ENCODE results near the gene GSTM4.
A peak's percentile ranks its signal among the peaks of the same experiment; 100 is the strongest.

The GSTM4 gene

GRCh38 chr1:109664671-109665070 lies 8.8 kb downstream of the GSTM4 start:
- Histone ChIP-seq H3K4me2 (ENCODE audit: low read length) (no peak overlapping the region), H4K20me1 (ENCODE audit: insufficient read depth, low read length) (no peaks in the 10 kb centered on the region), H3K27ac (ENCODE audit: low read depth, low read length, poor library complexity, severe bottlenecking) (no peak overlapping the region), H3K27me3 (ENCODE audit: insufficient read depth, low read length) (no peaks in the 10 kb centered on the region; the same call in 1 of the 2 replicates), H3K9ac (ENCODE audit: low read length) (no peak overlapping the region), H3K36me3 (ENCODE audit: insufficient read depth, low read length) (no peaks in the 10 kb centered on the region), H2AFZ (ENCODE audit: low read length) (no peak overlapping the region), H3K9me3 (ENCODE audit: low read length) (no peaks in the 10 kb centered on the region), H3K9me2 (ENCODE audit: low read depth, low read length) (no peaks in the 10 kb centered on the region), H3K4me1 (ENCODE audit: insufficient read depth, low read length, severe bottlenecking) (peaks cover 9% of the 10 kb centered on the region), H3K4me3 (ENCODE audit: low read depth, low read length, poor library complexity, severe bottlenecking) (no peak overlapping the region), H3F3A (ENCODE audit: insufficient read depth, low read length) (no peaks in the 10 kb centered on the region), H3K79me2 (ENCODE audit: insufficient read depth, low read length) (no peaks in the 10 kb centered on the region)
- TF ChIP-seq EZH2 (IDR thresholded peaks at IDR 0.05; ENCODE audit: borderline replicate concordance, low read length) (no peak), CTCF (IDR thresholded peaks at IDR 0.05; ENCODE audit: low read length) (no peak)

GRCh38 chr1:109667452-109668122 lies 11.7 kb downstream of the GSTM4 start, which contains the start of gene GSTM2:
Gene GSTM2 (plus strand): TSS chr1:109668057. CDS start chr1:109668116, 59 bp downstream.
- no peaks in the 10 kb centered on the region for H3K36me3 ChIP-seq (ENCODE audit: insufficient read depth, low read length)
- no peak within 1 kb of the TSS for H2AFZ ChIP-seq (ENCODE audit: low read length)
- H3K4me1 ChIP-seq (ENCODE audit: insufficient read depth, low read length, severe bottlenecking): peaks cover 9% of the 10 kb centered on the region
- H4K20me1 ChIP-seq (ENCODE audit: insufficient read depth, low read length): no peaks in the 10 kb centered on the region
- no peaks in the 10 kb centered on the region for H3K9me3 ChIP-seq (ENCODE audit: low read length)
- H3K27me3 ChIP-seq (ENCODE audit: insufficient read depth, low read length): no peaks in the 10 kb centered on the region
- TF ChIP-seq CTCF (IDR thresholded peaks at IDR 0.05; ENCODE audit: low read length): no peak
- no peak for TF ChIP-seq EZH2 (IDR thresholded peaks at IDR 0.05; ENCODE audit: borderline replicate concordance, low read length)
- no peaks in the 10 kb centered on the region for H3F3A ChIP-seq (ENCODE audit: insufficient read depth, low read length)
- no peak within 1 kb of the TSS for H3K27ac ChIP-seq (ENCODE audit: low read depth, low read length, poor library complexity, severe bottlenecking)
- no peak within 1 kb of the TSS; the same call in 1 of the 2 replicates for H3K9ac ChIP-seq (ENCODE audit: low read length)
- H3K79me2 ChIP-seq (ENCODE audit: insufficient read depth, low read length): no peaks in the 10 kb centered on the region
- peak within 1 kb of the TSS; percentile 41 for H3K4me3 ChIP-seq (ENCODE audit: low read depth, low read length, poor library complexity, severe bottlenecking)
- H3K9me2 ChIP-seq (ENCODE audit: low read depth, low read length): no peaks in the 10 kb centered on the region
- peak within 1 kb of the TSS; percentile 37 for H3K4me2 ChIP-seq (ENCODE audit: low read length)

- H2AFZ ChIP-seq (ENCODE audit: low read length): no peak overlapping the region
- H3K4me2 ChIP-seq (ENCODE audit: low read length): peak overlapping the region; percentile 37
- no peaks in the 10 kb centered on the region for H4K20me1 ChIP-seq (ENCODE audit: insufficient read depth, low read length)
- H3K36me3 ChIP-seq (ENCODE audit: insufficient read depth, low read length): no peaks in the 10 kb centered on the region
- no peaks in the 10 kb centered on the region for H3K9me2 ChIP-seq (ENCODE audit: low read depth, low read length)
- H3K27me3 ChIP-seq (ENCODE audit: insufficient read depth, low read length): no peaks in the 10 kb centered on the region
- peaks cover 9% of the 10 kb centered on the region for H3K4me1 ChIP-seq (ENCODE audit: insufficient read depth, low read length, severe bottlenecking)
- no peak for TF ChIP-seq CTCF (IDR thresholded peaks at IDR 0.05; ENCODE audit: low read length)
- TF ChIP-seq EZH2 (IDR thresholded peaks at IDR 0.05; ENCODE audit: borderline replicate concordance, low read length): no peak
- no peak overlapping the region for H3K27ac ChIP-seq (ENCODE audit: low read depth, low read length, poor library complexity, severe bottlenecking)
- no peaks in the 10 kb centered on the region for H3K79me2 ChIP-seq (ENCODE audit: insufficient read depth, low read length)
- no peak overlapping the region; the same call in 1 of the 2 replicates for H3K9ac ChIP-seq (ENCODE audit: low read length)
- peak overlapping the region; percentile 41 for H3K4me3 ChIP-seq (ENCODE audit: low read depth, low read length, poor library complexity, severe bottlenecking)
- no peaks in the 10 kb centered on the region for H3F3A ChIP-seq (ENCODE audit: insufficient read depth, low read length)
- no peaks in the 10 kb centered on the region for H3K9me3 ChIP-seq (ENCODE audit: low read length)
Observed at GRCh38 chr1:109668123-109668775, 12.3 kb downstream of the GSTM4 start.
